IPS-18c (cell line): ENCODE data around the gene FNDC1.

Experiments
- H3K4me3 ChIP-seq: 2 replicates; pipeline ENCODE4 v1.7.0; 2013; ENCODE audit warnings: low read depth, mild to moderate bottlenecking, low read length, moderate library complexity; ENCODE audit not compliant: insufficient read depth
- H3K9me3 ChIP-seq: one replicate; pipeline ENCODE4 v1.6.1; 2013; ENCODE audit warnings: mild to moderate bottlenecking, low read length, moderate library complexity; ENCODE audit not compliant: control insufficient read depth, insufficient read depth

Gene FNDC1

DNA sequence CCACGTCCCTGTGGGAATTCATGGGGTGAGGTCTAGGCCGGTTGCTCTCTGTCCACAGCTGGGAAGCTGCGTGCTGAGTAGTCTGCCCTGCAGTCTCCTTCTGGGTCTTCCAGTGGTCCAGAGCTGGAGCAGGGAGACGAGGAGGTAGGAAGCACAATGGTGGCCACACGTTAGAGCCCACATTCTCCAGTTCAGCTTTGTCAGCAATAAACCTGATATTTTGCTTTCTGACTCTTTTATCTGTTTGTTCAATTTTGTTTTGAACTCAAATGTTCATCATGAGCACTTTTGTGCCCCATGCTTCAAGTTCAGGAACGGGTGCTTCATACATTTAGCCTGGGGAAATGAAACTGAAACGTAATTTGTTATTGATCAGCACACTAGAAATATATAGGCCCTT lies 21.3 kb downstream of the FNDC1 start:
- Histone ChIP-seq H3K4me3 (no peak overlapping the region), H3K9me3 (peaks cover 2% of the 10 kb centered on the region)

DNA sequence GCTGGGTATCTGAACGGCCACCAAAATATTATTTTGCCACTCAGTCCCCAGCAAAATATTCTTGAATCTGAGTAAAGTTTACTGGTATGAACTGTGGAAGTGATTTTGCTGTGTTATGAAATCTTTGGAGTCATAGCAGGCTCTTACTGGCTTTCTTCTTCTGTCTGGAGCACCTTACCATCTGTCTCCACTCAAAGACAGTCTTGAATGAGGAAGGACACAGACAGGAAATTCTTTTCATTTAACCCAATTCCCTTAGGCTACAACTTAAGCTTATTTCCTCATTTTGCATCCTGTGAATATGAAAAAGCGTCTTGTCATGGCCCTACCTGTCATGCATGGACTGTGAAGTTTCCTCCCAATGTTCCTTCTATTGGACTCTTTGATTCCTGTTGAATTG lies 24.7 kb downstream of the FNDC1 start:
- Histone ChIP-seq H3K9me3 (peaks cover 2% of the 10 kb centered on the region), H3K4me3 (no peak overlapping the region)

DNA sequence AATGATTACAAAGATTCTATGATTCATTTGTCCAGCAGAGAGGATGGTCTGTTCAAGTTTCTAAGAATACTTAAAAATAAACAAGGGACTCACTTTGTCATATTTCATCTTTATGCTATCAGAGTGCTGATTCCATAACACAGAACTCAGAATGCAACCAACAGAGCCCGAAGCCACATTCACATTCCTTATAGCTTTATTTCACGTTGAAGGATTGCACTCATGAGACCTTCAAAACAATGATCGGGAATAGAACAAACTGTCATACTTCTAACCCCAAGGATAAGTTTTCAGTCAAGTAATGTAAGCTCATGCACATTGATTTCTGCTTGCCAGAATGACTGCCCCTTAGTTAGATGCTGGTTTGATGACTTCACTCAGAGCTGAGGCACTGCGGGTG lies 25.2 kb downstream of the FNDC1 start:
- H3K4me3 ChIP-seq, result no peak overlapping the region; the same call in 1 of the 2 replicates
- peaks cover under 1% of the 10 kb centered on the region for H3K9me3 ChIP-seq

DNA sequence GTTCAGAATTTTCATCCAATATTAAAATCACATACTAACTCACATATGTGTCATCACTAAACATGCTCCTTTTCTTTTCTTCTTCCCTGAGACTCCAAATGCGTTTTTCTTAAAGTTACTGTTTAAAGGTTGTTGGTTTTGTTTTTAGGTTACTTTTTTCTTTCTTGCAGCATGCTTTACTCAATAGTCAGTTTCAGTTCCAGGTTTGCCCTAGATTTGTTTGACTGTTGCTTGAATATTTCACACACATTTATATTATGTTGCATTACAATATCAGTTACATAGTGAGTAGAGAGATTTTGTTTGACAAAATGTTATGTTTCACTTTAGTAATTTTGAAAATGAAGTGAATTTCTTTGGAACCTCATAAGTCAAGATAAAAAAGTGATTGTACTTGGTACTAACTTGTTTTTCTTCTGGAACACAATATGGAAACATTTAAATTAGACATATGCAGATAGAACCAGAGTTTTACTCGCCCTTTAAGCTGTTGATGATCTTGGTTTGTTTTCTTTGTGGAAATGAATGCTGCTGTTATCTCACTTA lies 27.3 kb downstream of the FNDC1 start:
- no peak overlapping the region for H3K4me3 ChIP-seq
- no peaks in the 10 kb centered on the region for H3K9me3 ChIP-seq

DNA sequence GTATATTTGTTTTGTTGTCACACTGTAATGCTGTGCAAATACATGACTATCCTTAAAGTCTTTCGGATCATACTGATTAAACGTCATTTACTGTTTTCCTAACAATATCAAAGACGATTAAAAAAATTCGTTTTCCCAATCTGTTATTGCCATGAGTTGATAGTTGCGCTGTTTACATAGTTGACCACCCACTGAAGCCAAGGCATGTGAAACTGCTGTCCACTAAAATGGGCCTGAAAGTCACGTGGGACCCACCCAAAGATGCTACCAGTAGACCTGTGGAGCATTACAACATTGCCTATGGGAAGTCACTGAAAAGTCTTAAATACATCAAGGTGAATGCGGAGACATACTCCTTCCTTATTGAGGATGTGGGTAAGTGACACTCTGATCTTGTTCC lies 28.1 kb downstream of the FNDC1 start:
- H3K9me3 ChIP-seq, result no peaks in the 10 kb centered on the region
- no peak overlapping the region for H3K4me3 ChIP-seq

DNA sequence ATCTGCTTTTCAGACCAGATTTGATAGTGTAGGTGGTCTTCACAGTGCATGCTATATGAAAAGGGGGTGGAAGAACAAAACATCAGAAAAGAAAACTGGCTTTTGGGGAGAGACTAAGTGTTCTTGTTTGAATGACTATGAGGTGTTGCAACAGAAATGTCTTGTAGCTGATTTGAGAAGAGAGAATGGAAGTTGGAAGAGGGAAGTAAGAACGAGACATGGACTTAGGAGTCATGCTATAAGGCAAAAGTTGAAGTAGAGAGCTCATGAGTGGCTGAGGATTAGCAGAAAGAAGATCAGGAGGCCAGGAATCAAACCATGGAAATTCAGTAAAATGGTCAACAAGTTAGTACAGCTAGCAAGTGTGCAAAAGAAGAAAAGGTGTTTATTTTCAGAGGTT lies 32.1 kb downstream of the FNDC1 start:
- Histone ChIP-seq H3K4me3 (no peak overlapping the region), H3K9me3 (no peaks in the 10 kb centered on the region)

DNA sequence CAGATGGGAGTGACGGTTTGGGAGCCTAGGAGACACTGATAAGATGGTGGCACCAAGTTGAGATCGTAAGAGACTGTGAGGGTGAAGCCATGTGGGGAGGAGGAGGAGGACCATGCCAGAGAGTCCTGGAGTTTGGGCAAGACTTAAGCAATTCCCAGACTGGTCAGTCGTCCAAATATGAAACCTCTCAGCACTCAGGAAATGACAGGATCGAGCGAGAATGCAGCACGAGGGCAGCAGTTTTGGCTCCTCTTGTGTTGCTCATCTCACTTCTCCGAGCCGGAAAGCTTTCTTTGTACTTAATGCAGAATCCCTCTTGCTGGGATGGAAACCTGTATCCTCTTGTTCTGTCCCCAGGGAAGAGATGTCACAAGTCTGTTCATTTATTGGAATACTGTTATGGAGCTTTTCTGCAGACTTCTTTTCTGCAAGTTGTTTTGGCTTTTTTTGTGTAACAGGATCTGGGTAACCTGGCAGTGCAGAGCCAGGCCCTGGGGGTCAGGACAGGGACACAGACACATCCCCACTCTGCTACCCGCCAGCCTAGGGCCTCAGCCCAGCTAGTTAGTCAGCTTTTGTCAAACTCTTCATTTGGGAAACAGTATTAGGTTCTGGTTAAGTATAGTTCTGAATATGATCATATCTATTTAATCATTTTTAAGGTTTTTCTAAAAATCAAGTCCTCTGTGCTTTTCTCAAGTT lies 34.3 kb downstream of the FNDC1 start:
- Histone ChIP-seq H3K4me3 (no peak overlapping the region), H3K9me3 (no peaks in the 10 kb centered on the region)

DNA sequence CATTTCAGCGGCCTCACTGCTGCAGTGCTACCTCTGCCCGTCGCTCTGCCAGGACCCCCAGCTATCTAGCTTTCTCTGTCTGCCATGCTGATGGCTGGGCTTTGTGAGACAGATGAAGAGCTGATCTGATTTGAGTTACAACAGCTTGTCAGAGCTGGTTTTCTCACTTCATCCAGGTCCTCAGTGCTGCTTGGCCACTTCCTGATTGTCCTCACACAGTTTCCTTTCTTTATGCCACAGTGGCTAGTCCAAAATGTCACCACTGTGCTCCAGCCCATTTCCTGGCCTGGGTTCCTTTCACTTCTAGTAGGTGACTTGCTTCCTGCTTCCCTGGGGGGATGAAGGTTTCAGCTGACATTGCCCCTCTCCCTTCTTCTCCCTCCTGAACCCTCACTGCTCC lies 35.4 kb downstream of the FNDC1 start:
- H3K9me3 ChIP-seq, result no peaks in the 10 kb centered on the region

DNA sequence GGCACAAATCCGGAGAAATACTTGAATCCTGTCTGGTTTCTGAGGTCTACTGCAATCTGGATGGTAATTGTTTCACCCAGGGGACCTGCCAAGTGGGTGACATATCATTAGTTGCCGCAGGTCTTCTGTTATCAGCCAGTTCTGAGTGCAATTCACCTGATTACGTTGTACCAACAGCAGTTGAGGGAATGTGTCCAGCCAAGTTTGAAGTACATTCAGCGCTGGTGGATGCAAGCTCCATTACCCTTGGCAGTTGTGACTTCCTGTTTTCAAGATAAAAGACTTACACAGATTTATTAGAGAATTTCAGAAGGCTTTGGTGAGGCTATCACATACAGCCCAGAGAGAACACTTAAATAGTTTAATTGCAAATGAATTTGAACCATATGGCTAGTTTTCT lies 42.8 kb downstream of the FNDC1 start:
- Histone ChIP-seq H3K9me3 (peaks cover 6% of the 10 kb centered on the region), H3K4me3 (no peak overlapping the region)

More for the DNA sequence above, 35.4 kb downstream of the FNDC1 start:
- H3K4me3 ChIP-seq, result no peak overlapping the region

DNA sequence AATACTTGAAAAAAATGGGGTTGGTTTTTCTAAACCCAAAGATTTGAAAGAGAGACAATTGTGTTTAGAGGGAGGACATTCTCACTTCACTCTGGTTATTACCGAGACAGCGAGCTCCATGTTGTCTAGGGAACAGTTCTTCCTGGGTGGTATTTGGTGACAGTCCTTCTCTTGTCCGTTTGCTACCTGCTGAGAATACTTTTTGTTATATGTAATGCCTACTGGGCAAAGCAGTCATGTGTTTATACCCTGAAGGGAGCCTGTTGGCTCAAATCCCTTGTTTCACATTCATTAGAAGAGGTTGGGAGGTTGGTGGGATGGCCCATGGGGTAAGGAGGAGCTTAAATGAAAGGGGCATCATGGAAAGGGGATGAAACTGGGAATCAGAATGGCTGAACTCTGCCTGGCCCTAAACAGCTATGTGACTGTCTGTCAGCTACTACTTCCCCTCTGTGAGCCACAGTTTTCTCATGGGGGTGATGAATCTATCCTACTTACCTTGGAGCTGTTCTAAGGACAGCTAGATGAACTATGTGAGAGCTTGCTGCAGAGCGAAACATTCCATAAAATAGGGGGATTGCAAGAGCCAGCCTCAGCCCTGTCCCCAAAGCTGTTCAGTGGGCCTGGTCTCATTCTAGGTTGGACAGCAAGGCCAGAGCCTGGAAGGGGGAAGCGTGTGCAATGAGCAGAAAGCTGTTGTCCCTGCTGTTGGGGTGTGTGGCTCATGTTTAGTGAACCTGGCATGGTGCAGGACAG lies 43.5 kb downstream of the FNDC1 start:
- no peak overlapping the region for H3K4me3 ChIP-seq

DNA sequence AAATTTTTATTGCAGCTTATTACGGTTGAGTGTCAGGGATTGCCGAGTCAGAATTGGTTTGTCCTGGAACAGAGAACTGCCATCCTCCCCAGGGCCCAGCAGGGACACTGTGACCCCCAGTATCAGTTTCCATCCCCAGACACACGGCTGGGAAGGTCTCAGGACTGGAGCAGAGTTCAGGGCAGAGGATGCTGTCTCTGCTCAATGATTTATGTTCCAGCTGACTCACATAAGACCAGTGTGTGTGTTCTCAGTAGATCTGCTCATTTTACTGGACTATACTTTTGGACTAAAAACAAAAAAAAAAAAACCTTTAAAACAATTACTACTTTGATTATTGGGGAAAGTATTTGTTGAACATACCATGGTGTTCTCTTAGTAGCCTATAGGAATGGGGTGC lies 44.2 kb downstream of the FNDC1 start:
- no peak overlapping the region for H3K4me3 ChIP-seq

More for the DNA sequence above, 43.5 kb downstream of the FNDC1 start:
- peaks cover 6% of the 10 kb centered on the region for H3K9me3 ChIP-seq

DNA sequence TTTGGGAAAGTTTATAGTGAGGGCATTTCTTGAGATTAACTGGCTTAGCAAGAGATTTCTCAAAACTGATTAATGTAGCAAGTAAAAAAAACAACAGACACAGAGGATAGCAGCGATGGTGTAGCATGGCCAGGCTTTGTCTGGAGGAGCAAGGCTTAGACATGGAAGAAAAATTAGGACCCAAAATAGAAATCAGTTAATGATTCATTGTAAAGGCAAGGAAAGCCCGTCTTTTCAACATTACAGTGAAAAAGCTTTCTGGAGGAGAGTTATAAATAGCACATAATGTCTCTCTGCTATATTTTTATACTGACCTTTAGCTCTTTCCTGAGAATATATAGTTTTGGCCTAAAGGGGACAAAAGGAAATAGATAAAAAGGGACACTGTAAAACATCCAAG lies 45.1 kb downstream of the FNDC1 start:
- H3K9me3 ChIP-seq, result peaks cover 7% of the 10 kb centered on the region

More for the DNA sequence above, 44.2 kb downstream of the FNDC1 start:
- H3K9me3 ChIP-seq, result peaks cover 6% of the 10 kb centered on the region

DNA sequence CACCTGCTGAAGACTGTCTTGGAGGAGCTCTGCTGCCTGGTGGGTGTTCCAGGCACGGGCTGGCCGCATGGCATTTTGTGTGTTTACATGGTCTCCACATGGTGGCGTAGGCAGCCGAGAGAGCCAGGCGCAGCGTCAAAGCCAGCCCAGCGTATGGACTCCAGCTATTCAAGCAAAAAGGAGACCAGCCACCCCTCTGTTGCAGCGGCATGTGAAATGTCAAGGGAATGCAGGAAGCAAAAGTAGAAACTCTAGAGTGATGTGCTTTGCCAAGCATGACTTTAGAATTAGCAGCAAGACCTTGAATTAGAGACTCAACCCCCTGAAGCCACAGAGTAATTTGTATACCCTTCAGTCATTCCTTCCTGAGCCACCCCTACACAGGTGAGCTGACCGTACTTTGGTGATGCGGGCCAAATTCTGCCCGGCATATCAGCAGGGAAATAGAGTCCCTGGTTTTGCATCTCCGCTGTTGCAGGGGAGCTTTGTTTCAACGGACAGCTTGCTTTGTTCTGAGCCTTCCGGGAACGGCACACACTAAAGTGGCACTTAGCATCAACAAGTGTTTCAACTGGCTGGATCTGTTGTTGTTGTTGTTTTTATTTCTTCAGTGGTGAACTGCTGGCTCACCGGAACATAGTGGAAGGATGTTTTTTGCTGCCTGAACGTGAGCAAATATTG lies 48.5 kb downstream of the FNDC1 start:
- Histone ChIP-seq H3K9me3 (peaks cover 2% of the 10 kb centered on the region), H3K4me3 (no peak overlapping the region)

More for the DNA sequence above, 45.1 kb downstream of the FNDC1 start:
- H3K4me3 ChIP-seq, result no peak overlapping the region

DNA sequence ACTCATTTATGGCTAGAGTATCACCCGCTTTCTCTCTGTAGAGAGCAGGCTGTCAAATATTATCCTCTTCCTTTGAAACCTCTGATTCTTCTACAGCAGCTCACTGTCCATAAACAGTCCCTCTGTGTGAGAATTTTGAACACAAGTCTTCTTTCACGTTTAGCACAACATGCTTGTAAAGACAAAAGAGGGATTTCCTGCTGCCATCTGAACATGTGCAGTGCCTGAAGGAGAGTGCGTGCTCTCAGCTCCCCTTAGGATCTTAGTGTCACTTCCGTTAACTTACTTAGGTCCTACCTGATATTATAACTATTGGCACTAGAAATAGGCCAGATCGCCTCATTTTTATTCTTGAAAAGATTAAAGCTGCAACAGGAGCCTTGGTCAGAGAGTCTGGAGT lies 50.9 kb downstream of the FNDC1 start:
- Histone ChIP-seq H3K4me3 (no peak overlapping the region), H3K9me3 (peaks cover 2% of the 10 kb centered on the region)

DNA sequence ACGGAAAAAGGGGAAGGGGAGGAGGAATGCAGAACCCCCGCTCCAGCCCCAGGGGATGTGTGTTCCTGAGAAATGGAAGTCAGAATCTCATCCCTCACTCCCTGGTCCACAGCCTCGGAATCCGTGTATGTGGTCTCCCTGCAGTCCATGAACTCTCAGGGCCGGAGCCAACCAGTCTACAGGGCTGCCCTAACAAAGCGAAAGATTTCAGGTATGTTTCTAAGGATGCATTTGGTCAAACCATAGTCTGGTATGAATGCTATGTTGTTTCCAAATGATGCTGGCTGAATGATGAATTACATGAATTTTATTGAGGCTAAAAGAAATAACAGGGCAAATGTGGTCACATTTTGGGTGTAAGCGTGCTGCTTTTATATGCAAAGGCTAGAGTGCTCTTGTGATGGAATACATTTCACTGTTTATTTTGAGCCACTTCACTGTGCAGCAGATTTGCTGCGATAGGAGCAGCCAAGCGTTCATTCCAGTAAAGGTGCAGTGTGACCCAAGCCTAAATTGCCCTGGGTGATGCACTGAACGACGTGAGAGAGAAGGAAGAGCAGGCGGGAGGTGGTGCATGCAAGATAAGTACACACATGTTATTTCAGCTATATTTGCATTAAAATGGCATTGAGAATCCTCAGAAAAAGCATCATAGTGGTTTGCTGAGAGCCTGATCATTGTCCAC lies 52.4 kb downstream of the FNDC1 start:
- Histone ChIP-seq H3K9me3 (peaks cover 2% of the 10 kb centered on the region), H3K4me3 (no peak overlapping the region)

DNA sequence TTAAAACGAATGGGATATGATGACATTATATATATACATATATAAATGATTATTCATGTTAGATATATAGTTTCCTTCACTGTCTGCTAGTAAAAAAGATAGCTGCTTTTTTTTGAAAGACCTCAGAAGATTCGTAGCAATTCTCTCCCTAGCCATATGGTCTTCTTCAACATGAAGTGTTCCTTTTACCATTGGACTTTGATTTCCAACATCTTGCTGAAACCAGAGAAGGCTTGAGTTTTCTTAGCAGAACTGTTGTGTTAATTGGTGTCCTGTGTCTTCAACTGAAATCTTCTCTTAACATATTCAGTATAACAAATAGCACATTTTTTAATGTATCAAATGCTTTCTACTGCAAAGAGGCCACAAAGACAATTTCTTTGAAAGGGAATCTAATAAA lies 55.3 kb downstream of the FNDC1 start:
- H3K9me3 ChIP-seq, result no peaks in the 10 kb centered on the region
- H3K4me3 ChIP-seq, result no peak overlapping the region

DNA sequence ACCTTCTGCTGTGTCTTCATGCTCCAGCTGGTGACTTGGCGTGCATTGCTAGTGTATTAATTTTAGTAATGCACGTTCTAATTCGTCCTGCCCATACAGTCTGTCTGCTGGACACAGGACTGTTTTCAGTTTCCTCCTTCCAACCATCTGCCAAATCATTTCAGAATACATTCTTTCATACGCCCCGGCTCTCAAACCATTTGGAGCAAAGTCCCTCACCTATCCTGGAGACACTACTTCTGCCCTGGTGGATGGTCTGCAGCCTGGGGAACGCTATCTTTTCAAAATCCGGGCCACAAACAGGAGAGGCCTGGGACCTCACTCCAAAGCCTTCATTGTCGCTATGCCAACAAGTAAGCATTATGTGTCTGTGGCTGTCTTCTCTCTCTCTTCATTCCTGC lies 60.5 kb downstream of the FNDC1 start:
- Histone ChIP-seq H3K4me3 (no peak overlapping the region), H3K9me3 (peaks cover 2% of the 10 kb centered on the region)
